Spleen (tissue), 7 donors: Measurements from ENCODE around the gene ALDH1A2.

ENCODE experiments used
- POLR2A ChIP-seq, 3 donors: fragments of 450-650 bp; IDR thresholded peaks; one replicate each; pipeline ENCODE4 v1.5.1; 2017; ENCODE audit warnings: antibody characterized with exemption in 3 of 3, mild to moderate bottlenecking in 1 of 3
- TF ChIP-seq, protein P1 (sequence below), 11 experiments: fragments of 200-600 bp in 7 of 11; fragments of 450-650 bp in 4 of 11; sonication (generic) in 4 of 11; IDR thresholded peaks in 8 of 11; conservative IDR thresholded peaks in 3 of 11; 1 replicate in 7 of 11; 2 replicates in 4 of 11; pipeline versions ENCODE4 v1.4.0 to v1.8.0; 2016 to 2021; ENCODE audit warnings: antibody characterized with exemption in 11 of 11, inconsistent platforms in 4 of 11, mild to moderate bottlenecking in 1 of 11
- donor health status: DM: no; HTN: no; CAD: no; lungs with moderate emphysema.
- donor health status: DM: no; HTN: no; CAD: no.
- donor health status: DM: no; HTN: no; CAD: no.

- TF ChIP-seq POLR2A (IDR thresholded peaks at IDR 0.05) = no peak
- TF ChIP-seq, protein P1, sequence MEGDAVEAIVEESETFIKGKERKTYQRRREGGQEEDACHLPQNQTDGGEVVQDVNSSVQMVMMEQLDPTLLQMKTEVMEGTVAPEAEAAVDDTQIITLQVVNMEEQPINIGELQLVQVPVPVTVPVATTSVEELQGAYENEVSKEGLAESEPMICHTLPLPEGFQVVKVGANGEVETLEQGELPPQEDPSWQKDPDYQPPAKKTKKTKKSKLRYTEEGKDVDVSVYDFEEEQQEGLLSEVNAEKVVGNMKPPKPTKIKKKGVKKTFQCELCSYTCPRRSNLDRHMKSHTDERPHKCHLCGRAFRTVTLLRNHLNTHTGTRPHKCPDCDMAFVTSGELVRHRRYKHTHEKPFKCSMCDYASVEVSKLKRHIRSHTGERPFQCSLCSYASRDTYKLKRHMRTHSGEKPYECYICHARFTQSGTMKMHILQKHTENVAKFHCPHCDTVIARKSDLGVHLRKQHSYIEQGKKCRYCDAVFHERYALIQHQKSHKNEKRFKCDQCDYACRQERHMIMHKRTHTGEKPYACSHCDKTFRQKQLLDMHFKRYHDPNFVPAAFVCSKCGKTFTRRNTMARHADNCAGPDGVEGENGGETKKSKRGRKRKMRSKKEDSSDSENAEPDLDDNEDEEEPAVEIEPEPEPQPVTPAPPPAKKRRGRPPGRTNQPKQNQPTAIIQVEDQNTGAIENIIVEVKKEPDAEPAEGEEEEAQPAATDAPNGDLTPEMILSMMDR (IDR thresholded peaks at IDR 0.05 in 8 of 11, conservative IDR thresholded peaks at IDR 0.05 in 3 of 11) = no peak
Observed at GRCh38 chr15:58103482-58103881, 38.0 kb upstream of the ALDH1A2 start.
